GM21390 (cell line): ENCODE results near the gene SRSF3.

Experiments used
- ATAC-seq: cut with Tn5 transposase; IDR thresholded peaks from one replicate; pipeline ENCODE4 v1.9.1; 2021; ENCODE audit not compliant: unreplicated experiment

SRSF3 gene

DNA sequence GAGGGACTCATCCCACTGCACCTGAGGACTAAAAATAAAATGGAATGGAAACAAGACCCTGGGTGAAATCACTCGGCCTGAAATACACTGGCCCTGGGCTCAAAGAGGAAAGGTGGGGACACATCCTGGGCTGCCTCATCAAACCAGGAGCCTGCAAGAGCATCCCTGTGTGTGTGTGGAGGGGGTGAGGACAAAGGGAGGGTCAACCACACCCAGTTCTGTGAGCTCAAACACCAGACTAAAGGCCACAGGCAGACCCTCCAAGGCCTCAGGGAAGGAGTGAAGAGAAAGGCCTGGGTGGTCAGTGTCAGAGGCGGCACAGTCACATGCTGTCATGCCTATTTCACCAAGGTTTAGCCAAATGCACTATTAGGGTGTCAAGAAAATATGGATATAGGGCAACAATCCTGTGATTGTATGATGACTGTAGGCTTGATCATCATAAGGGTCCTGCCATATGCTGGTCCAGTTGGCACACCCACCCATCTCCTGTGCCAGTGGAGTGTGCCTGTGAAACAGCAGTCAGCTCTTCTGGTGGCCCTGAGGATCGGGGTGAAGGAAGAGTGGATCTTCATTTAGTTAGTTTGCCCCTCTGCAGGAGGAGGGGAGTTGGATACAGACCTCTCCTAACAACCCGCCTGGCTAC, 28.9 kb downstream of the SRSF3 start:
- ATAC-seq = no peak

DNA sequence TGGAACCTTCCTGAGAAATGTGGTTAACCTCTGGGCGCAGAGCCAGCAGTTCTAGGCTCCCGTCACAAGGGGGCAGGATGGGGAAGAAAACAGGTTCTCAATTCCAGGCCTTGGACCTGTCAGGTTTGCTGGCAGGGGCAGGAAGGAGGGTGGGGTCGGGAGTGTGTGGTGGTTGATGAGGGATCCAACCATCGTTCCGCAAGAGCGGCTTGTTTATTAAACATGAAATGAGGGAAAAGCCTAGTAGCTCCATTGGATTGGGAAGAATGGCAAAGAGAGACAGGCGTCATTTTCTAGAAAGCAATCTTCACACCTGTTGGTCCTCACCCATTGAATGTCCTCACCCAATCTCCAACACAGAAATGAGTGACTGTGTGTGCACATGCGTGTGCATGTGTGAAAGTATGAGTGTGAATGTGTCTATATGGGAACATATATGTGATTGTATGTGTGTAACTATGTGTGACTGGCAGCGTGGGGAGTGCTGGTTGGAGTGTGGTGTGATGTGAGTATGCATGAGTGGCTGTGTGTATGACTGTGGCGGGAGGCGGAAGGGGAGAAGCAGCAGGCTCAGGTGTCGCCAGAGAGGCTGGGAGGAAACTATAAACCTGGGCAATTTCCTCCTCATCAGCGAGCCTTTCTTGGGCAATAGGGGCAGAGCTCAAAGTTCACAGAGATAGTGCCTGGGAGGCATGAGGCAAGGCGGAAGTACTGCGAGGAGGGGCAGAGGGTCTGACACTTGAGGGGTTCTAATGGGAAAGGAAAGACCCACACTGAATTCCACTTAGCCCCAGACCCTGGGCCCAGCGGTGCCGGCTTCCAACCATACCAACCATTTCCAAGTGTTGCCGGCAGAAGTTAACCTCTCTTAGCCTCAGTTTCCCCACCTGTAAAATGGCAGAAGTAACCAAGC, 29.6 kb downstream of the SRSF3 start:
- ATAC-seq = no peak

DNA sequence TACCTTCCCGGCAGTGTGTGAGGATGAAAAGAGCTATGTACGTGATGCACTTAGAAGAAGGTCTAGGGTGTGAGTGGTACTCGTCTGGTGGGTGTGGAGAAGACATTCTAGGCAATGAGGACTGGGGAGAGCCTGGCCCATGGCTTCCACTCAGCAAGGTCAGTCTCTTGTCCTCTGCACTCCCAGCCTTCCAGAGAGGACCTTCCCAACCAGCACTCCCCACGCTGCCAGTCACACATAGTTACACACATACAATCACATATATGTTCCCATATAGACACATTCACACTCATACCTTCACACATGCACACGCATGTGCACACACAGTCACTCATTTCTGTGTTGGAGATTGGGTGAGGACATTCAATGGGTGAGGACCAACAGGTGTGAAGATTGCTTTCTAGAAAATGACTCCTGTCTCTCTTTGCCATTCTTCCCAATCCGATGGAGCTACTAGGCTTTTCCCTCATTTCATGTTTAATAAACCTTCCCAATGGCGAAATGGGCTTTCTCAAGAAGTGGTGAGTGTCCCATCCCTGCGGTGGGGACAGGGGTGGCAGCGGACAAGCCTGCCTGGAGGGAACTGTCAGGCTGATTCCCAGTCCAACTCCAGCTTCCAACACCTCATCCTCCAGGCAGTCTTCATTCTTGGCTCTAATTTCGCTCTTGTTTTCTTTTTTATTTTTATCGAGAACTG, 30.4 kb downstream of the SRSF3 start:
- ATAC-seq = no peak

DNA sequence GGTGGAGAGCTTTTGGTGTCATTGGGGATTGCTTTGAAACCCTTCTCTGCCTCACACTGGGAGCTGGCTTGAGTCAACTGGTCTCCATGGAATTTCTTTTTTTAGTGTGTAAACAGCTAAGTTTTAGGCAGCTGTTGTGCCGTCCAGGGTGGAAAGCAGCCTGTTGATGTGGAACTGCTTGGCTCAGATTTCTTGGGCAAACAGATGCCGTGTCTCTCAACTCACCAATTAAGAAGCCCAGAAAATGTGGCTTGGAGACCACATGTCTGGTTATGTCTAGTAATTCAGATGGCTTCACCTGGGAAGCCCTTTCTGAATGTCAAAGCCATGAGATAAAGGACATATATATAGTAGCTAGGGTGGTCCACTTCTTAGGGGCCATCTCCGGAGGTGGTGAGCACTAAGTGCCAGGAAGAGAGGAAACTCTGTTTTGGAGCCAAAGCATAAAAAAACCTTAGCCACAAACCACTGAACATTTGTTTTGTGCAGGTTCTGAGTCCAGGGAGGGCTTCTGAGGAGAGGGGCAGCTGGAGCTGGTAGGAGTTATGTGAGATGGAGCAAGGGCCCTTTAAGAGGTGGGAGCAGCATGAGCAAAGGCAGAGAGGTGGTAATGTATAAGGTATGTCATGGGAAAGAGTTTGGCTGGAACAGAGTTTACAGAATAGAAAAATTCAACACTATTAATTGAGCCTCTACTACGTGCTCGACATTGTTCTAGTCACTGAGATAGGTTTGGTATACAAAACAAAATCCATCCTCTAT, 31.2 kb downstream of the SRSF3 start:
- no peak for ATAC-seq

DNA sequence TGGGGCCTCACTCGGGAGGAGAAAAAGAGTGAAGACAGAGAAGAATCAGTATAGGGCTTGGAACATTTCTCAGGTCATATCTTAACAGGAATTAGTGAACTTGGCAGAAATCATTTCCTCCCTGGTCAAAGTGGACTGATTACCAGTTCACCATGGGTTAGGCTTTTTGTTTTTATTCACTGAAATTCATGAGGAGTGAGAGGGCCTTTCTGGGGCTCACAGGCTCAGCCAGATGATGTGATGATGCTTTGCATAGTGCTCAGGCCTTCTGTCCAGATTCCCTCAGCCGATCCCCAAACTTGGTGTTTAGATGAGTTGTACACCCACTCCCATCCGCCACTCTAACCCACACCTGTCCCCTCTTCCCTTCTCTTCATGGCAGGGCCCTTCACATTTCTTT, 32.5 kb downstream of the SRSF3 start:
- no peak for ATAC-seq

DNA sequence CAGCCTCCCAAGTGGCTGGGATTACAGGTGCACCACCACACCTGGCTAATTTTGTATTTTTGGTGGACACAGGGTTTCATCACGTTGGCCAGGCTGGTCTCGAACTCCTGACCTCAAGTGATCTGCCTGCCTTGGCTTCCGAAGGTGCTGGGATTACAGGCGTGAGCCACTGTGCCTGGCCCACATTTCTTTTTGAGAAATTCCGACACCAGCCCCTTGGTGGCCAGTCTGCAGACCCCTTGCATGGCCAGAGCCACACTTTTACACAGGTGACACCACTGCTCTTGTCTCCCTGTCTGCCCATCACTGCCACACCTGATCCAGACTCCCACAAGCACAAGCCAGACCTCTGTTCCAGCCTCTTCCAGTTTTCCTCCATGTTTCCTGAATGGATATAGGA, 33.0 kb downstream of the SRSF3 start:
- ATAC-seq = no peak

DNA sequence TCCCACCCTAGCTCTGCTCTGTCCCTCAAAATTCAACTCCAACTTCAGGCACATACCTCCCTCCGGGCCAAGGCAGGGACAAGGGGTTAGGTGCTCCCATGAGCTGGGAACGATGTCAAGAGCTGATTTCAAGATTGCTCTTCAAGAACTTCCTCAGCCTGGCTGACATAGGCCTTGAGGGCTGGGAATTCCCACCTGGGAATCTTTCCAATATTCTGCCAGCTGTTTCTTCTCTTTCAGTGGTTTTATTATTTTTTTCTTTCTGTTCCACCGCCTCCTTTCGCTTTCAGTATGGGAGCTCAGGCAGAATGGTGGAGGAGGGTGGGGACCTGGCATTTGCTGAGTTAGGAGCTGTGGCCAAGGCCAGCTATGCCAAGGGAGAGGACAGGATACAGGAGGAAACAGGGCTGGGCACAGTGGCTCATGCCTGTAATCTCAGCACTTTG, 33.7 kb downstream of the SRSF3 start:
- ATAC-seq = no peak

DNA sequence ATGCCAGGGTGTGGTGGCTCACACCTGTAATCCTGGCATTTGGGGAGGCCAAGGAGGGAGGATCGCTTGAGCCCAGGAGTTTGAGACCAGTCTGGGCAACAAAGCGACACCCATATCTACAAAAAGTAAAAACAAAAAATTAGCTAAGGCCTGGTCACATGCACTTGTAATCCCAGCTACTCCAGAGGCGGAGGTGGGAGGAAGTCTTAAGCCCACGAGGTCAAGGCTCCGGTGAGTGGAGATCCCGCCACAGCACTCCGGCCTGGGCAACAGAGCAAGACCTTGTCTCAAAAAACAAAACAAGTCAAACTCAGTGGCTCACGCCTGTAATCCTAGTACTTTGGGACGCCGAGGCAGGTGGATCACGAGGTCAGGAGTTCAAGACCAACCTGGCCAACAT, 35.6 kb downstream of the SRSF3 start:
- no peak for ATAC-seq

DNA sequence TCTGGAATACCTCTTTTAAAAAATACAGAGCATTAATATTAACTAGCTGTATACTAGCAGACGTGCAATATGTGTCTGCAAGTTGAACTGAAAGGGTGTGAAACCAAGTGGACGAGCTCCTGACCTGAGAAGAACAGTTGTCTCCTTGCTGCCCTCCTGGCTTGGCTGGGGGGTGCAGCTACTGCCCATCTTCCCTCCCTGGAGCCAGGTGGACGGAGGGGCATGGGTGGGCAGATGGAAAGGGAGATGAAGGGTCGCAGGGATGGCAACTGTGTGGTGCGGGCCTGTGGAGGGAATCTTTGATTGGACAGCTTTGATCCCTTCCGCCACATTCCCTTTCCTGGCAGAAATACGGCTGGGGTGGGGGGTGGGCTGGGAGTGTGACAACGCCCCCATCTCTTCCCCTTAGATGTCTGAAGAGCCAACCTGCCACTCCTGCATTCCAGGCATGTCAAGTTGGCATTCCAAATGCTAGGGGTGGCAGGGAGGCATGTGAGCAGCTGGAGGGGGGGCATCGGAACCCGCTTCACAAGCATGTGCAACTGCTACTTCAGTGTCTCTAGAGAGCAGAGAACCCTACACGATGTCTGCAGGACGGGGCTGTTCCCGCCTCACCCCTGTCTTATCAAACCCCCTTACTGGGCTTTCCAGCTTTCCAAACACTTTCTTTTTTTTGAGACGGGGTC, 37.3 kb downstream of the SRSF3 start:
- ATAC-seq = no peak

DNA sequence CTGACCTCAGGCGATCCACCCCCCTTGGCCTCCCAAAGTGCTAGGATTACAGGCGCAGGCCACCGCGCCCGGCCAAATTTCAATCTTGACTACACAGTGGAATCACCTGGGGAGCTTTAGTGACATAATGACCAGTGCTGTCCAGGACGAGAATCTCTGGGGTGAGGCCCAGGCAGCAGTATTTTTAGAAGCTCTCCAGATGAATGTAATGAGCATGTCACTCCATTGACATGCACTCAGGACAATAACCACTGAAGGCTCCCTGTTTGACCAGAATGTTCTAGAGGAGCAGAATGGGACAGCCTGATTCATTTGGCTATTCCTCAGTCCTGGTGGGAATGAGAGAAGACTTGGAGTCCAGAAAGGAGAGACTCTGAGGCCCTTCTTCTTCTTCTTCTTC, 39.2 kb downstream of the SRSF3 start:
- no peak for ATAC-seq

DNA sequence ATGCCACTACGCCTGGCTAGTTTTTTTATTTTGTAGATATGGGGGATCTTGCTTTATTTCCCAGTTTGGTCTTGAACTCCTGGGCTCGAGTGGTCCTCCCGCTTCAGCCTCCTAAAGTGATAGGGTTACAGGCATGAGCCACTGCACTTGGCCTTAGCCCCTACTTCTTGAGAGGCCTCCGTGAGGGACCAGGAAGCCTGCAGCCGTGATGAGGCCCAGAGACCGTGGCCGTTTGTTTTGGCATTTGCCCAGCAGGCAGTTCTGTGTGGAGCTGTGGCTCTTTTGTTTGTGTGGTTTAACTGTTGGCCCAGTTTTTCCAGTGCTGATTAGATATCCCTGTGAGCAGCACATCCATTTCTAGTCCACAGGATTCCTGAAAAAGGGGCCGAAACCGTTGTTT, 39.8 kb downstream of the SRSF3 start:
- no peak for ATAC-seq

DNA sequence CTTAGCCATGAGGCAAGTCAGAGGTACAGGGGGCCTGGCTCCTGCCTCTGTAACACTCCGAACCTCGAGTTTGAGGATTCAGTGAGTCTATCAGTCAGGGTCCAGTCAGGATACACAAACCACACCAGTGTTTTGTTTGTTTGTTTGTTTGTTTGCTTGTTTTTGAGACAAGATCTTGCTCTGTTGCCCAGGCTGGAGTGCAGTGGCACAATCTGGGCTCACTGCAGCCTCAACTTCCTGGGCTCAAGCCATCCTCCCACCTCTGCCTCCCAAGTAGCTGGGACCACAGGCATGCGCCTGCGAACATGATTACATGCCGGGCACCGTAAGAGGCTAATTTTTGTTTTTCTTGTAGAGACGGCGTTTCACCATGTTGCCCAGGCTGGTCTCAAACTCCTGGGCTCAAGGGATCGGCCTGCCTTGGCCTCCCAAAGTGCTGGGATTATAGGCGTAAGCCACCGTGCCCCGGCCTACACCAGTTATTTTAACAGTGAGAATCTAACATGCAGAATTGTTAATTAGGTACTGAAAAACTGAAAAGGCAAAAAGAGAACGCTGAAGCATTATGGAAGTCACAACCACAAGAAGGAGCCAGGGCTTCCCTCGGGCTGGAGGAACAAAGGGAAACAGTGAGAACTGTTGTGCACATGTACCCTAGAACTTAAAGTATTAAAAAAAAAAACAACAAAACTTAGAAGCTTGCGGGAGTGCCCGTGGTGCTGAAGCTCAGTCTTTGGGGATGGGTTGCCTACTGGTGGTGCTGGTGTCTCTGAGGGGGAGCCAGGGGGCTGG, 40.4 kb downstream of the SRSF3 start:
- ATAC-seq = no peak

DNA sequence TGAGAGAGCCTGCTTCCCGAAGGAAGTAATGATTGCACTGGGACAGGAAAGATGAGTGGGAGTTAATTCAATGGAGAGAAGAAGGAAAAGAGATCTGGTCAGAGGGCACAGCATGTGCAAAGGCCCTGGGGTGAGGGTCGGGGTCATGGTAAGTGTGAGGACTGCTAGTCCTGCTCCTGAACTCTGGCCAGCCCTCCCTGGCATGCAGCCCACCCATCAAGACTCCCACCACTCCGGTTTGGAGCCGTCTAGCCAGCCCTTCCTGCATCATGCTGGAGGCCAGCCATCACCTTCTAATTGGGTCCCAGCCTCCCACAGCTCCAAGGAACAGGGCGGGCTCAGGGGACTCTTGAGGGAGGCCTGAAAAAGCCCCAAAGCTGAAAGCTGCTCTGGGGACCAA, 42.1 kb downstream of the SRSF3 start:
- no peak for ATAC-seq

DNA sequence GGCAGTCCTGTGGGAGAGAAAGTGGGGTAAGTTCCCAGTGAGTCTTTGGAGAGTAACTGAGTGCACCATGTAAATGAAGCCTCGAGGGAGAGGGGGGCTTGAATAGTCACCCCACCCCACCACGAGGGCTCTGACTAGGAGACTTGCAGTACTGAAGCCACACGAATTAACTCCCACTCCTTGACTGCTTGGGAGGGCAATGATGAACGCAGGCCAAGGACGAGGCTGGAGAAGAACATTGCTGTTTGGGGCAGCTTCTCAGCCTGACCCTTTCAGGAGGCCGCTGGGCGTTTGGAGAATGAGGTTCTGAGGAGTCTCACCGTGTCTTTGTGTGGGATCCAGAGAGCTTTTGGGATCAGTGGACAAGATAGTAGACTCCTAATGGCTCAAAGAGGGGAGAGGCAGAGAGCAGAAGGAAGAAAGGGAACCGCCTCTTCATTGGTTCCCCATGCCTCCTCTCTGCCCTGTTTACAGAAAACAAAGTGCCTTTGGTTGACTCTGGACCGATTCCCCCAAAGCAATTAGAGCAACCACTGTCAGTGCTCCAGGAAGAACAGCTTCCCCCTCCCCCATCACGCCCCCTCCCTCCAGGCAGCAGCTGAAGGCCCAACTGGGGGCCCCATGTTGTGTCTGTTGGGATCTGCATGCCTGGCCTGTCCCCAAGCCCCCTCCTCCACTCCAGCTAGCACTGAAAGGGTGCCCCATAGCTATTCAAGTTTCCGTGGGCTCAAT, 42.7 kb downstream of the SRSF3 start:
- ATAC-seq = no peak

DNA sequence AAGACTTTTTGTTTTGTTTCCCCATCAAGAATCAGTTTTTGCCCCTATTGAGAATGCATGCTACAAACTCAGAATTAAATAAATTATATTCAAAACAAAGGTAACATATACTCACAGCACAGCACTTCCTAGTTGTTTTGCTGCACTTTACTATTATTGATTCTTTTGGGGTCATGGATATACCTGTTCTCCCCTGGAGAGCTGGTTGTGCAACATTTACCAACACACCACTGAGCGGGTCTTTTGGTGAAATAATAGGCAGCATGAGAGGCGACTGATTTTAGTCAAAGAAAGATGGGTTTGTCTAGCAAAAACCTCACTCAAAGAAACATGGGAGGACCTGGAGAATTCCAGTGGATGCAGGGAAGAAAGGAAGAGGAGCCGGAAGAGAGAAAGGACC, 44.4 kb downstream of the SRSF3 start:
- no peak for ATAC-seq

DNA sequence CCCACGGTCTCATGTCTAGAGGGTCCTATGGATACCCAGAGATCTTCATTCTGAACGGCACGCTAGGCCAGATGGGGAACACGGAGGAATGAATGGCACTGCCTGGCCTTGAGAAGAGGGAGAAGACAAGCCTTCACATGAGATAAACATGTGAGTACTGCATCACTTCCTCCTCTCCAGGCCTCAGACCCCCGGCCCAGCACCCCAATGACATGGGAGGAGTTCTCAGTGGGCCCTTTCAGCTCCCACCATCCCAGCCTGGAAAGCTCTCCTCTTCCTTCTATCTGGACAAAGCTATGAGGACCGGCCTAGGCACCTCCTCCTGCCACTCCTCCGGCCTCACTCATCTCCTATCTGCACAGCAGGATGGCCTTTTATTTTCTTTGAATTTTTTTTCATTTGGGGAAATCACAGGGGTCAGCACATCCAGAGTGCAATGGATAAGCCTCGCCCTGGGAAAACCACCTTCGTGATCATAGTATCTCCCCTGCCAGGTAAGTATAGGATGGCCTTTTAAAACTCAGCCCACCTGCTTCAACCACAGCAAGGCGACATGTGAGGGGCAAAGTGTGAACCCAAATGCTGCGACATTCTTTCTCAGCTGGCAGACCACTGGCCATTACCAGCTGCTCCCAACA, 45.1 kb downstream of the SRSF3 start:
- no peak for ATAC-seq

DNA sequence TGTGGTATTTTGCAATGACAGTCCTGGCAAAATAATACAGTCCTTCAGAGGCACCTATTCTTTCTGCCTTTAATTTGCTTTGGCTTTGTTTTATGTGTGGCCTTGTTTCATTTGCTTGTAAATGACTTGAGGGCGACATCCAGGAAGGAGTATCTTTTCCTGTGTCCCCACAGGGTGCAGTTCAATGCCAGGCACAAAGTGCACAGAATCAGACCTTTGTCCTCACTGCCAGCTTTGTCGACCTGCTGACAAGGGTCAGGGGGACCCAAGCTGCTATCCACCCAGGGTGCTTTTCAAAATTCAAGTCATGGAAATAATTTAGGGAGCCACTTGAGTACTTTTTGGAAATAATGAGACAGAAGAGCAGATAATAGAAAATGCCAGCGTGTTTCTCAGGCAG, 47.4 kb downstream of the SRSF3 start:
- no peak for ATAC-seq

DNA sequence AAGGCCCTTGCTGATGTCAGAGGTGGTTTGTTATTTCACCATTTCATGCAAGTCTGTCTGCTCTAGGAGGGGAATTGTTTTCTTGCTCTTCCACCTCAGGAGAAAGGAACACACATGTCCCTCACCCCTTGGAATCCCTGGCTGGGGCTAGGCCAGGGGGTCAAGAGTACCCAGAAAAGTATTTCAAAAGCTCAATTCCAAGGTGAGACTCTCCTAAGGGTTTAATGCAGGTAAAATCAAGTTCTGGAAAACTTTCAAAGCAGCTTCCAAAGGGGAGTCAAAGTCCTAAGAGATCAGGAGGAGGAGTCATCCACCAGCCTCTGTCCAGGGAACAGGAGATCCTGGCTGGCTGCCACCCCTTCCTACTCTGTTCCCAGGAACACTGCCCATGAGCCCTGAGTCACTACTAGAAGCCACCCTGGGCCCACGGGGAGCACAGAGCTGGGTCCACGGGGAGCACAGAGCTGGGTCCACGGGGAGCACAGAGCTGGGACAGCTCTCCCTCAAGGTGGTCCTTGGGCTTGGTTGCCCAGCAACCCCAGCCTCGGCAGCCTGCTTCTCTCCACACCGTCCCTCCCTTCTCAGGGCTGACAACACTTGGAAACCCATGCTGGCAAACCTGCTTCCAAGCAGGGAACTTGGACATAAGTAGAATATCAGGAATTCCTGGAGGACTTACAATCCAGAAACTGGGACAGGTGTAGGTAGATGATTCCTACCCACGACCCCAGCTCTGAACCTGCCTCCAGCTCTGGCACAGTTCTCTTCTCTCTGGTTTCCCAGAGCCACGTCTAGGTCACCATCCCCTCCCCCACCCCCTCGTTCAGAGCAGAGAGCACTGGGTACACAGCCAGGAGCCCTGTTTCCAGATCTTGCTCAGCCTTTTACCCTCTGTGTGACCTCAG, 49.0 kb downstream of the SRSF3 start:
- no peak for ATAC-seq
